GM21619 (cell line): ENCODE results near the gene PSMB9.

Experiments used
- ATAC-seq: cut with Tn5 transposase; IDR thresholded peaks from one replicate; pipeline ENCODE4 v1.9.1; 2021; ENCODE audit not compliant: unreplicated experiment

PSMB9 gene

GRCh38 chr6:32903952-32904351 is 50.0 kb downstream of the PSMB9 start:
- no peak for ATAC-seq

- ATAC-seq: no peak
Observed at GRCh38 chr6:32905078-32905477, 51.1 kb downstream of the PSMB9 start.

- ATAC-seq: no peak
Observed at GRCh38 chr6:32906539-32906938, 52.5 kb downstream of the PSMB9 start.

GRCh38 chr6:32908897-32909296 is 54.9 kb downstream of the PSMB9 start:
- ATAC-seq: no peak
